ENCODE data around the gene PCIF1. TPM values are rescaled to one million over a fixed set of nuclear protein-coding genes. Genes with fewer than 3 reads are reported as not detected.
A peak's percentile ranks its signal among the peaks of the same experiment; 100 is the strongest.

PCIF1 gene
- total and polyA plus RNA-seq, 2 experiments from 2014 or later, result 11.8 to 26.0 TPM

- no peaks in the 10 kb centered on the region for H3K36me3 ChIP-seq (replicated peaks; ENCODE audit: insufficient read depth, low read depth)
- peaks cover 22% of the 10 kb centered on the region for H3K4me1 ChIP-seq (ENCODE audit: insufficient read depth)
Measured at GRCh38 chr20:45888681-45889080, 45.8 kb upstream of the PCIF1 start.

GRCh38 chr20:45890077-45890984 is 44.2 kb upstream of the PCIF1 start:
- Histone ChIP-seq H4K20me1 (ENCODE audit: insufficient read depth, poor library complexity, severe bottlenecking) (peaks cover 3% of the 10 kb centered on the region), H3K9me2 (replicated peaks; ENCODE audit: insufficient read depth) (no peaks in the 10 kb centered on the region), H3K4me3 (peak overlapping the region; percentile 26), H3K9me3 (ENCODE audit: low read depth) (no peaks in the 10 kb centered on the region), H3K4me1 (ENCODE audit: insufficient read depth) (peaks cover 14% of the 10 kb centered on the region), H2AFZ (peak overlapping the region; percentile 43), H3K4me2 (peak overlapping the region; percentile 92), H3K36me3 (replicated peaks; ENCODE audit: insufficient read depth, low read depth) (no peaks in the 10 kb centered on the region), H3K27me3 (no peaks in the 10 kb centered on the region), H3K27ac (peak overlapping the region; percentile 86), H3K79me2 (peaks cover 44% of the 10 kb centered on the region)
- TF ChIP-seq EZH2 (IDR thresholded peaks at IDR 0.05; ENCODE audit: borderline replicate concordance) (no peak), CTCF (IDR thresholded peaks at IDR 0.05; ENCODE audit: poor library complexity) (peak; percentile 76), EZH2phosphoT487 (IDR thresholded peaks at IDR 0.05; ENCODE audit: low read depth, severe bottlenecking, unreplicated experiment) (no peak)
- 2% methylated on average over 62 of the region's 79 CpGs for WGBS (ENCODE audit: low lambda C conversion rate, missing lambda C conversion rate)
- DNase-seq (ENCODE audit: low spot score), result peak; percentile 92

More at GRCh38 chr20:45888681-45889080, 45.8 kb upstream of the PCIF1 start:
- 91% methylated on average over 3 of the region's 3 CpGs for WGBS (ENCODE audit: low lambda C conversion rate, missing lambda C conversion rate)
- Histone ChIP-seq H3K9me3 (ENCODE audit: low read depth) (no peaks in the 10 kb centered on the region), H2AFZ (no peak overlapping the region), H3K9me2 (replicated peaks; ENCODE audit: insufficient read depth) (no peaks in the 10 kb centered on the region), H4K20me1 (ENCODE audit: insufficient read depth, poor library complexity, severe bottlenecking) (peaks cover 3% of the 10 kb centered on the region), H3K27ac (no peak overlapping the region), H3K27me3 (no peaks in the 10 kb centered on the region), H3K4me2 (peak overlapping the region; percentile 92), H3K79me2 (peaks cover 40% of the 10 kb centered on the region), H3K4me3 (no peak overlapping the region)
- TF ChIP-seq EZH2 (IDR thresholded peaks at IDR 0.05; ENCODE audit: borderline replicate concordance), result no peak
- no peak for TF ChIP-seq CTCF (IDR thresholded peaks at IDR 0.05; ENCODE audit: poor library complexity)
- no peak for TF ChIP-seq EZH2phosphoT487 (IDR thresholded peaks at IDR 0.05; ENCODE audit: low read depth, severe bottlenecking, unreplicated experiment)
- no peak for DNase-seq (ENCODE audit: low spot score)

- Histone ChIP-seq H3K9me2 (replicated peaks; ENCODE audit: insufficient read depth) (no peaks in the 10 kb centered on the region), H2AFZ (peak within 1 kb of the TSS; percentile 43), H4K20me1 (ENCODE audit: insufficient read depth, poor library complexity, severe bottlenecking) (peaks cover 3% of the 10 kb centered on the region), H3K27me3 (no peaks in the 10 kb centered on the region), H3K4me2 (peak within 1 kb of the TSS; percentile 92), H3K79me2 (peaks cover 44% of the 10 kb centered on the region), H3K36me3 (replicated peaks; ENCODE audit: insufficient read depth, low read depth) (no peaks in the 10 kb centered on the region), H3K9me3 (ENCODE audit: low read depth) (no peaks in the 10 kb centered on the region), H3K4me3 (peak within 1 kb of the TSS; percentile 26), H3K4me1 (ENCODE audit: insufficient read depth) (peaks cover 8% of the 10 kb centered on the region), H3K27ac (peak within 1 kb of the TSS; percentile 86)
- TF ChIP-seq EZH2 (IDR thresholded peaks at IDR 0.05; ENCODE audit: borderline replicate concordance), result no peak
- no peak for TF ChIP-seq CTCF (IDR thresholded peaks at IDR 0.05; ENCODE audit: poor library complexity)
- no peak for TF ChIP-seq EZH2phosphoT487 (IDR thresholded peaks at IDR 0.05; ENCODE audit: low read depth, severe bottlenecking, unreplicated experiment)
- DNase-seq (ENCODE audit: low spot score), result peak; percentile 96
- 4% methylated on average over 73 of the region's 78 CpGs for WGBS (ENCODE audit: low lambda C conversion rate, missing lambda C conversion rate)
Measured at GRCh38 chr20:45890985-45891983, 43.2 kb upstream of the PCIF1 start, which contains the start of the genes CTSA and NEURL2. Gene CTSA (plus strand): TSS chr20:45891335. CDS start chr20:45891569, 234 bp downstream. Gene NEURL2 (minus strand): TSS chr20:45891208. CDS start chr20:45890991, 217 bp downstream.
